GM21619 (cell line): ENCODE measurements around the gene NCKAP5.
A peak's percentile ranks its signal among the peaks of the same experiment; 100 is the strongest.

Experiments
- ATAC-seq: cut with Tn5 transposase; IDR thresholded peaks from one replicate; pipeline ENCODE4 v1.9.1; 2021; ENCODE audit not compliant: unreplicated experiment

The NCKAP5 gene

DNA sequence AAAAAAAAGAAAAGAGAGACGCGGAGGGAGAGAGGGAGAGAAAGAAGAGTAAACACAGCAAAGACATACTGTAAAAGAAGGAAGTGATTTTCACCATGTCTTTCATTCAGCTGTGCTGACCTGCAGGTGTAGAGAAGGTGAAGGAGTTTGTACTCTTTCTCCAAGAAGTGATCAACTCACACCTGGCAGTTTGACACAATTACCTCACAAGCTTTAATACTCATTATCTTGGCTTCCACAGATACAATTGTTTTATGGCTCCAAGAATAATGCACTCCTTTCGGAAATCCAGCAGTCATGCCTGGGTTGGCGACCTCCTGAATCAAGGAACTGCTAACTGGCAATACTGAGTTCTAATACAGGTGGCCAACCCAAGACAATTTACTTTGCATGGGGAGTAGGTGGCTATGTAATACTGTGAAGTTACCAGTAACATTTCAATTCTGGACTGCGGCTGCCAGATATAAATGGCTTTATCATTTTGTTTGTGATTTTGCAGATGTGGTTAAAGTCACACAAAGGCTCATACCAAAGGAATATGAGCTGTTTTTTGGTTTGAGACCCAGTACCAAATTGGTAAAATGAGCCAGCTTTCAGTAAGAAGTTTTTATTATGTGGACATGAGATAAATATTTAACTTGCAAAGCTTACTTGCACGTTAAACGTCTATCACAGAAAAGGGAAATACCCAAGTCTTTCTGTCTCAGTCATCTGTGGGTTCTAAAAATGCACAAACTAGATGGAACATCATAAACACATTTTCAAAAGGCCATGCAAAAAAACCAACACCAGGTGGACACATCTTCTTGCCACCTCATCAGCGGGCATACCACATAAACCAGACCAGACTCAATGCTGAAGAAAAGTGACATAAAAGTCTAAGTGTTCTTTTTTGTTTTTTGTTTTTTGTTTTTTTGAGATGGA lies 69.3 kb downstream of the NCKAP5 start:
- ATAC-seq = peak; percentile 64

DNA sequence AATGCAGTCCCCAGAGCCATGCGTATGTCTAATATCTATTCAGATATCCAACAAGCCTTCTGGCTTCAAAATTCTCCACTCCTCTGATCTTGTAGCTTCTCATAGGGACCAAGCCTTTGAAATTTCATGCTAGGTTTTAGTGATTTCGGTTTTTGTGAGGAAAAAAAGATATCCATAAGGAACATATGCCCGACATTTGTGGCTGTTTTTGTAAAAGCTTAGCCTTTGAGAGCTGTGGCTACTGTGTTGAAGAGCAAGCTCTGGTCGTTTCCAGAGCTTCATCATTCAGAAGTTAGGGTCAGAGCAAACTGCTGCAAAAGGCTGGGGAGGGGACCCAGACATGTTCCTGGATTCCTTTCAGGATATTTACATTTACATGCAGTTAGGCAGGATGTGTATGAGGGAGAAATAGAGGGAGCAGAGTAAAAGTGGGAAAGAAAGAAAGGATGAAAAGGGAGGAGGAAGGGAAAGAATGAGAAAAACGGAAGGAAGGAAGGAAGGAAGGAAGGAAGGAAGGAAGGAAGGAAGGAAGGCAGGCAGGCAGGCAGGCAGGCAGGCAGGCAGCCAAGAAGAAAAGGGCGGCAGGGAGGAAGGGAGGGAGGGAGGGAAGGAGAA lies 70.2 kb downstream of the NCKAP5 start:
- no peak for ATAC-seq

DNA sequence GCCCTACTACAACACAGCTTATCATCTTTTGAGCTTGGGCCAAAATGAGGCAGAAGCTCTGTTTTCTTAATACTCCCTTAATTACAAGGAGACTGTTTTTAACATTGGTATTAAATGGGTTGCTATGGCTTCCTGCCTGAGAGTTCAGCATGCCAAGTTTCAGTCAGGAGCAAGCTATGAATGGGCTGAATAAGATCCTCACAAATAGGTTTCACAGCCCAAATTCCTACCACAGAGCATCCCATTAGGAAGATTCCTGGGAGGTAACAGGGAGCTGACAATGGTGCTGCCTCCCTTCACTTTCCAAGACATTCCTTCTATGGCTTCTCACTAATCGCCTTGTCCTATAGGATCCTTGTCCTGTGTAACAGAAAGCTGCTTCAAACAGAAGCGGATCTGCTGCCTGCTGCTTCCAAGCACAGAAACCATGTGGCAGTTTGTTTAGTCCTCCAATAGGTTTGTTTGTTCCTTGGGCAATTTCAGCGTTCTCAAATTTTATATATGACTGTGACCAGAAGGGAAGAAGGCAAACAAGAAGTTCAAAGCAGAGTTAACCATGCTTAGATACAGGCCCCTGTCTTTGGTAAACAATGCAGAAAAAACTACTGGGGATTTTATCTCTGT lies 70.9 kb downstream of the NCKAP5 start:
- no peak for ATAC-seq

DNA sequence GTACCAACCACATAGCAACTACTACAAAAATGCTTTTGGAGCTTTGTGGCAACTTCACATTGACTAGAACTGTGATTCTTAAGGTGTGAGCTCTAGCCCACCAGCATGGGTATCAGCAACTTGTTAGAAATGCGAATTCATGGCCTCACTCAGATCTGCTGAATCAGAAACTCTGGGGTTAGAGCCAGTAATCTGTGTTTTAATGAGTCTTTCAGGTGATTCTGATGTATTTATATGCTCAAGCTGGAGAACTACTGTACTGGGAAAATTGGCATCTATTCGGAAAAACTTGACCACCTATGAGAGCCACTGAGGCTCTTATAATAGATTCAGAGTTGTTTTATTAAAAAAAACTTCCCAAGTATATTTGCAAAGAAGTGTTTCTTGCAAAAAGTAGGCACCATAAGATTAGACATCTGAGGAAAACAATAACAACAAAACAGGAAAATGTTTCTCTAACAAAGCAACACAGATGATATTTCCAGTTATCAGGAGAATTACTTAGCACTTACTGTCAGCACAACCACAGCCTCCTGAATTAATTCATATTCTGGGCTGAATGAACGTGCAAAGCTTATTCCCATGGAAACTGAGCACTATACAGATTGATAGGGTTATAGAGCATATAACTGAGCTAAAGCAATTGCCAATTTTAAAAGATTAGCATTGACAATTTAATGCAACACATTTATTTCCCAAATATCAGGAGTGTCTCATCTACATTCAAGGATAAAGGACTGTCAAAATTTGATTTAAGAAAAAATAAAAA lies 71.6 kb downstream of the NCKAP5 start:
- ATAC-seq = no peak

DNA sequence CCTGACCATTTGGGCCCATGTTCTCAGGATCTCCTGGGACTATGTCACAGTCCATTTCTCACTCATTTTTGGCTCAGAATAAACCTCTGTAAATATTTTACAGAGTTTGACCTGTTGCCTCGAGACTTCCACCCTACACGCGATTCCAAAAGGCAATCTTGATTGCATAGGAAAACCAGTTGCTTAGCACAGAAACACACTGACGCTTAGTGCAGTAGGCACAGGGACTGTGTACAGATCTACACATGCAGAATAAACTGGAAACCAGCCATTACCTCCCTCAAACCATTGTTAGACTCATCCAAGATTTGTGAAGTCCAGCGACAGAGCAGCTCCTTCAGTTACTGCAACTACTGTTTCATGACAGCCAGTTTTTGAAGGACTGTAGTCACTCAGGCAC lies 73.0 kb downstream of the NCKAP5 start:
- no peak for ATAC-seq

DNA sequence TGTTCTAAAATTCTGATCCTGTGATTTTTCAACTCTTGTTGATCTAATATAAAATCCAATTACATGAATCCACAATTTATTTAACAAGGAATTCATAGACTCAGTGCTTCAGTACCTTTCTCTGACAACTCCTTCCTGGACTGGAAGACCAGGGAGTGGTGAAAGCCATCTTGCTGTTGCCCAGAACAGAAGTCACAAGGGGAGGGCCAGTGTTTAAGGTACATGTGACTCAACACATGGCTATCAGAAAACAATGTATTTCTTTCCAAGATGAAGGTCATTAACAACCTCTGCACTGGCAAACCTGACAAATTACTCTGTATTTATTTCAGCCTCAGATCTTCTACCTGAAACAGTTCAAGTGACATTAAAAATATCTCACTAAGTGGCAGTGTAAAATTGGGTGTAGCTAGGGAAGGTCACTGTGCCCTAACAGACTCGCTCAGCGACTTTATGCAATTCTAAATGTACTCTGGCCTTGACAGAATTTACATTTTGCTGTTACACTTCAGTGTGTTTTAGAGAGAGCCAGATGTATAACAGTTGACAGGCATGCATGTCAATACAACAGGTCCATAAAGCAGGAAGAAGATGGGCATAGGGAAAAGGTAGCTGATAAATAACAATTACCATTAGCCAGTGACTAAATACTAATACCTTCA lies 75.4 kb downstream of the NCKAP5 start:
- ATAC-seq = no peak

DNA sequence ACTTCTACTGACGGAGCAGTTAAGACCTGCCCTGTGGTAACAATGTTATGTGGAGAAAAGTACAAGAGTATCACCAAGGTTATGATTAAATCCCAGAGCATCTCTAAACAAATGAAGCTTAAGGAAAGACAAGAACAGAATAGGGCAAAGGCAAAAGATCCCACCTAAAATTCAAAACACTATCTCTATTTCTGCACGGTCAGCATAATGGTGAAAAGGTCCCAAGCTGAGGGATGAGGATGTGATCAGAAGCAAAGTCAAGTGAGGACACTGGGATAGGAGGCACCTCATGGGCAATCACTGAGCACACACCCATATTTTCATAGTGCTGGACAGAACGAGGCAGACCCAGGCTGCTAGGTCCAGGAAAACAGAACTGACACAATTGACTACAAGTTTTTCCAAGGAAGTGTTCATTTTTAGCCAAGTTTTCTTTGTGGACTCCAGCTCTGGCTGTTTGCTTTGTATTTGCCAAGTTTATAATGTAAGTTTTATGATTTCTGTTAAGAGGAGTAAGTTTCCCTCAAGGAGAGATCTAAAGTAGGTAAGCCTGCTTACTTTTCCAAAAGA lies 77.8 kb downstream of the NCKAP5 start:
- ATAC-seq = no peak

DNA sequence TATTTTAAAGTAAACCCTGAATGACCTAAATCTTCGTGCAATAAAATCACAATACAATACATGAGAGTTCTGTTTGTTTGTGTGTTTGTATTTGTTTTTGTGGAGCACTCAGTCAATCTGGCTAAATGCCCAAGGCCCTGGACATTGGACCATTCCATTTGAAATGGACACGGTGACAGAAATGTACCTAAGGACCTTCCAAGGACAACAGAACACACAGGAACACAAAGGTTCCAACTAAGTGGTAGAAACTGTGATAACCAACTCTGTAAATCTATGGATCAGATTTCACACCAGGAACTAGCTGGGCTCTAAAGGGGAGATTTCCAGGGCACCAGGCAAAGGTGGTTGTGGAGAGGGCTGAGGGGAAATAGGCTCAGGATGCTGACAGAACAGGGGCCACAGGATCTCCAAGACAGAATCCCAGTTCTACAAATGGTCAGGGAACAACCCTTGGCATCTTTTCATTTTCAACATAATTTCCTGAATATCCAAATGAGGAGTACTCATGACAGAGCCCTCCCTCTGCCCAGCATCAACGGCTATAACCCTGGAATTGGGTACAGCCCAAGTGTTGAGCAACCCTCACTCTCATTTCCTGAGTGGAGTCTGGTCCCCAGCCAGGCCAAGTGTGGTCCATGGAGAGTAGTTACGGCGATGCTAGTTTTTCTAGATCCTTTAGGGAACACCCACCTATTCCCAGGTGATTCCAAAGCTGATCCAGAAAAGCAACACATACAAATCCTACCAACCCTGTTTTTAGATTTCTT lies 78.4 kb downstream of the NCKAP5 start:
- no peak for ATAC-seq

DNA sequence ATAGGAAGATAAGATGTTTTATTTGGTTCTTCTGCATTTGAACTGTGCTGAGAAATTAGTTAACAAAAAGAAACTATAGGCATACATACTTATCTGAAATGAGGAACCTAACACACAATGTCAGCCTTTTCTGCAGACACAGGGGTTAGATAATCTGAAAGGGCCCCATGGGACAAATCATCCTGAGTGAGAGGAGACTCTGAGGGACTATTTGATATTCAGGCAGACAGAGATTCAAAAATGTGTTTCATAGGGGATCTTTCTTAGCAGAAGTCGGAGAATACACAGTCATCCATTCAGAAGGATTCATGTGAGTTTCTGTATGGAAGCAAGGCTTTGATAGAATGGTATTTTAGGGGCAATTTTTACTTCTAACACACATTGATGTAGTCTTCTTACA lies 79.1 kb downstream of the NCKAP5 start:
- ATAC-seq = no peak

DNA sequence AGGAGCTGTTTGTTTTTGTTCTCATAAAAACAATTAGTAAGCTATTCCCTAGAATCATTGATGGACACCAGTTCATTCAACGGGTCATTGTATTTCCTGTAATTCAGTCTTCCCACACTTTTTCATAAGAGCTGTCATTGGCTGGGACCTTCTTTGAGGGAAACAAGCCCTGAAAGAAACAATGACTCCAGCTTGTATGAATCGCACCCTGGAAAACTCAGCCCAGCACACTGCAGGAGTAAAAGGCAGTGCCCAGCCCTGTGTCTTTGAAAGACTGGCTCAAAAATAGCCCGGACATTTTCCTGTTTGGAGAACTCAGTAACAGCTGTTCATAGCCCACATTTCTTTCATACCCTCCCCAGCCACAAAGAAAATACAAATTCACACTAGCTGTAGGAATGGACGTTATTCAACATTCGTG lies 81.5 kb downstream of the NCKAP5 start:
- ATAC-seq = no peak

DNA sequence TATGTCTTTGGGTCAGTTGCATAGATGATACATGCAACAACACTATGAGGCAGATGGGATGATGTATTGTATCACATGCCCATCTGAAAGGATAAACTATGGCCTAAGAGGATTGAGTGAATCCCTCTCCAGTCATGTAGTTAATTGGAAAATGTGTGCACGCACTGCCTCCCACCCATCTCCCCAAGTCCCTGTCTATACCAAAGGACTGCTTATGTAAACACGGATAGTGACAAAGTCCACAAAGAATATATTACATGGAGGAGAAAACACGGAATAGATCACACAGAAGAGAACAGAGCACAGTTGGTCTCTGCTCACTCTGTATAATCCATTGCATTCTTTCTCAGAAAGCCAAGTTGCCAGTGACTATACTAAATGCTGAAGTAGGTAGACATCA lies 82.4 kb downstream of the NCKAP5 start:
- ATAC-seq = no peak

DNA sequence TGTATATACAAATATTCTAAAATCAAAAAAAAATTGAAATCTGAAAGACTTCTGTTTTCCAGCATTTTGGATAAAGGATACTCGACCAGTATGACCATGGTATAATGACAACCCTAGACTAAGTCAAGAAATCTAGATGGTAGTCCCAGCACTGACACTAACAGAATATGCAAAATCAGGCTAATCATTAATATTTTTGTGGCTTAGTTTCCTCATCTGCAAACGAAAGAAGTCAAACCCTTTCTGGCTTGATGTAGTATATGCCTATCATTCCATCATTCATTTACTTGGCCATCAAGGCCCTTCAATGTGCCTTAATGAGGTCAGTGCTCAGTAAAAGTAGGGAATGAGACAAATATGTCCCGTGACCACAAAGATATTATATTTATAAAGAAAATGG lies 83.5 kb downstream of the NCKAP5 start:
- ATAC-seq = no peak

DNA sequence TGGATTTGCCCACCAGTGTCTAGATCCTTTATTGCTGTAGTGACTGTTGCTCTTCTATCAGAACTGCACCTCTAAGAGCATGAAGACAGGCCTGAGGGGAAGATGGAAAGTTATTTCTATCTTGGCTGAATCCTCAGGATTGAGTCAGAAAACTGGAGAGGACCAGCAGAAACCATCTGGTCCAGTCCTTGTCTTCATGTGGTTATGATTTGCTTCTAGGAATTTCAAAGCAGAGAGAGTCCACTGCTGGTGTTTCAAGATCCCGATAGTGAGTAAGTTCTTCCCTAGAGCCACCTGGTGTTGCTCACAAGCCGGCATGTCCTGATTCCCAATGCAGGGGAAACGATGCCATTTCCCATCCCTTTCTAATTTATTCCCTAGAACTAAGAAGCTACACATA lies 84.2 kb downstream of the NCKAP5 start:
- no peak for ATAC-seq

DNA sequence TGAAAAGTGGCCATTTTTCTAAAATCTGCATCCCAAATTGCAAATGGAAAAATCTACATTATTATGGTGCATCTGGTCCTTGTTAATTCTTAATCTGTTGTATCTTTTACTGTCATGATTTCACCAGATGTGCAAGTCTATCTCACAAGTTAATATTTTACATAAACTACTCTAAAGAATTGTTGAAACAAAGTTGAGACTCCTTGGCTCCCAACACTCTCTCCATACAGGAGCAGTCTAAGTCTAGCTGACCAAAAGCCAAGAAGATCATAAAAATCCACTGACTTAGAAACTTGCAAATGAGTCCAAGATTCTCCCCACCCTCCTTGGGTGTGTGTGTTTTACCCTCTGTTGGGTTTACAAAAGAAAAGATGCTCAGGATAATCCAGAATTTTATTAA lies 85.1 kb downstream of the NCKAP5 start:
- no peak for ATAC-seq

DNA sequence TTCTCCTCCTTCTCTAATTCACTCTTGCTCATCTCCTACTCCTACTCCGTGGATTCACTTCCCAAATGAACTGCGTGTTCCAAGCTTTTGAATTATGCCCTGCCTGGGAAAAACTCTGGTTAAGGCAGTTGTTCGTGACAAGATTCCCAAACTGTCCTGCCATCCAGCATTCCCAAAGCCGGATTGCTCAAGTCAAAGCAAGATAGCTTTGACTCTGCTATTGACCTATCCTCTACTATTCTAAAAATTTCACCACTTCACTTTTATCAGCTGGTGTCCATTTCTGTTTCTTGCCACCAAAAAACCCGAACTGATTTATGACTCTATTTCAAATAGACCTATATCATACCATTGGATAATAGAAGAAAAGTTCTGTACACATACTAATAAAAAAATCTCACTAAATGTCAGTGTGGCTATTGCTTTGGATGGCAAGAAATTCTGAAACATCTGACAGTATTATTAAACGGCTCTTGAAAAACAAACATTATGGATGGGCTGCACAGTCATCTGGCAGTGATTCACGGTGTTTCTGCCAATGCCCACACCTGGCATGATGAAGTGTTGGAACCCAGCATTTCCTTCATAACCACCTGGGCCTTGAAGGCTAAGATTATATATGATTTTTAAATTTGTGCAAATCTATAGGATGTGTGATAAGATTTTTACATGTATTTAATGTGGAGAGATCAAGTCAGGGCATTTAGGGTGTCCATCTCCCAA lies 87.4 kb downstream of the NCKAP5 start:
- ATAC-seq = no peak

DNA sequence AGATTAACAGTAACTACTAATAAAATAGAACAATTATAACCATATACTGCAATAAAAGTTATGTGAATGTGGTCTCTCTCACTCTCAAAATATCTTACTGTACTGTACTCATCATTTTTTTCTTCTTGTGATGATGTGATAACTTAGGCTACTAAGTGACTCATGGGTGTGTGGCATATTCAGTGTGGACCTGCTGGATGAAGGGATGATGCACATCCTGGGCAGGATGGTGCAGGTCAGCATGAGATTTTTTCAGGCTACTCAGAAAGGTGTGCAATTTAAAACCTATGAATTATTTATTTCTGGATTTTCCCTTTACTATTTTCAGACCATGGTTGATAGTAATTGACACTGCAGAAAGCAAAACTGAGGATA lies 90.7 kb downstream of the NCKAP5 start:
- ATAC-seq = no peak

DNA sequence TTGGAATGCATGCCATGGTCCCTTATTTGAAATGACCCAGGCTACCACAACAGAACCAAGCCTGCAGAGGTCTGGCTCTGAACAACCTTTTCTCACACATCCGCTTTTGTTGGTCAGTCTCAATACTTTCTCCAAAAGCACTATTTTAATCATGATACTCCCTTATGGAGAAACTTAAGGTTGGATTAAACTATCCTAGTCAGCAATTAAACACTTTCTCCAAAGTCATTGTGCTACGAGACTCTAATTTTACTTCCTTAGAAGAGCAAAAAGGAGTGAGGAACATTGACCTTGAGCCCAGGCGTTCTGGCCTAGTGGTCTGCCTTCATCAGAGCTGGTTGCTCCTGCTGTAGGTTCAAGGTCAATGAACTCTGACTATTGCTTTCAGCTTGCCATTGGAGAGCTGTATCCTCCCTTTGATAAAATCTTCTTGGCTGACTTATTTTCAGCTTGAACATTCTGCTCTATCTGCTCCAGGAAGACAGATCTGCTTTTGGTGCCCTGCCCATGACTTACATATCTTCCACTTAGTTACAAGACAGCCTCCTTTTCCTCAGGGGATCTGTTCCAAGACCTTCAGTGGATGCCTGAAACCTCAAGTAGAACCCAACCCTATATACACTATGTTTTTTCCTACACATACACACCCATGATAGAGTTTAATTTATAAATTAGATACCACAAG lies 91.2 kb downstream of the NCKAP5 start:
- ATAC-seq = no peak

DNA sequence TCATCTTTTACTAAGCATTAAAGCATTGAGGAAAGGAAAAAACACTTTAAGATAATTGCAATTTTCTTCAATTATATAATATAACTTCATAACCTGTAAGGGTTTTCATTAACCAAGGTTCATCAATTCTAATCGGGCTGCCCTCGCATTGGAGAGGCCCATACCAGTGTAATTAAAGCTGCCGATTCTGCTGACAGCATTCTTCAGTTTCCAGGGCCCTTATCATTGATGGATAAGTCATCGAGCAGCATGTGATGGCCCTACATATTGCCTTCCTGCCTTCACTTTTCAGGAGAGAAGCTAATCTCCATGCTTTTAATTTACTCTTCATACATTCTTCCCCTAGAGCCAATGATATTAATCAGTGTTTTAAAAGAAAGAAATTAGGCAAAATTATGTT lies 92.0 kb downstream of the NCKAP5 start:
- no peak for ATAC-seq

DNA sequence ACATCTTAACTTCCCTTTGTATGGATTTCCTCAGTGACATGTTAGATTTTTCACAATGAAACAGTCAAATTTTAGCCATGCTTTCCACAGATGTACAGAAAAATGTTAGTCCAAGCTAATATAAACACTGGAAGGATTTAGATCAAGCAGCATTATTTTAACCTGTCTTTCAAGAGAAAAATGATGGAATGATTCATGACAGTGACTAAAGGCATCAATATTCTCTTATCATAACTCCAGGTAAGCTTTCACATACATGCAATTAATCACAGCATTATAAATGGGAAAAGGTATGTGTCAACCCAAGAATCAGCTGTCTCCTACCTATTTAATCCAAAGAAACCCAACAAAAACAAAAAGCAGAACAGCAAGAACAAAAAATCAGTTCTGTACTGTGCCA lies 92.7 kb downstream of the NCKAP5 start:
- no peak for ATAC-seq
